Tibial artery (tissue), 4 donors: ENCODE results near the gene SH3GLB1.
A peak's percentile ranks its signal among the peaks of the same experiment; 100 is the strongest.

ENCODE experiments used
- DNase-seq, 2 donors: peaks; one replicate each; pipeline ENCODE4 v3.0.0-alpha.2; 2019
- H3K27ac ChIP-seq, 2 donors: fragments of 200-600 bp; sonication (generic) in 1 of 2; 1 replicate in 1 of 2; 2 replicates in 1 of 2; pipeline ENCODE4 v1.5.1; 2018 to 2019; ENCODE audit warnings: mild to moderate bottlenecking in 1 of 2
- H3K27me3 ChIP-seq, 2 donors: fragments of 200-600 bp; sonication (generic) in 1 of 2; one replicate each; pipeline versions ENCODE4 v1.5.1 to v1.6.0; 2016 to 2019
- H3K36me3 ChIP-seq, 3 donors: fragments of 200-600 bp; sonication (generic) in 2 of 3; one replicate each; pipeline ENCODE4 v1.5.1; 2016 to 2019; ENCODE audit warnings: mild to moderate bottlenecking in 2 of 3
- H3K4me1 ChIP-seq, 4 donors: fragments of 200-600 bp; sonication (generic) in 2 of 4; 1 replicate in 3 of 4; 2 replicates in 1 of 4; pipeline ENCODE4 v1.5.1; 2016 to 2019
- H3K4me3 ChIP-seq, 2 donors: fragments of 200-600 bp; sonication (generic) in 1 of 2; 1 replicate in 1 of 2; 2 replicates in 1 of 2; pipeline ENCODE4 v1.5.1; 2018 to 2019; ENCODE audit warnings: mild to moderate bottlenecking in 2 of 2
- H3K9me3 ChIP-seq, 3 donors: fragments of 200-600 bp; sonication (generic) in 1 of 3; one replicate each; pipeline ENCODE4 v1.5.1; 2016 to 2019
- CTCF ChIP-seq, 2 experiments: fragments of 200-600 bp in 1 of 2; fragments of 450-650 bp in 1 of 2; IDR thresholded peaks; one replicate each; pipeline ENCODE4 v1.5.1; 2017 to 2019; ENCODE audit warnings: antibody characterized with exemption in 2 of 2, mild to moderate bottlenecking in 1 of 2, moderate library complexity in 1 of 2
- intact Hi-C: fragments of 100-400 bp; cut with DNase I; formaldehyde crosslinking; loops from one replicate; pipeline ENCODE4 v1.15.0; 2023; ENCODE audit warnings: low total_unique reads

The SH3GLB1 gene

GRCh38 chr1:86757272-86757984, 53.1 kb downstream of the SH3GLB1 start:
- DNase-seq: peak; percentile 39 to 66
- Histone ChIP-seq H3K9me3 (no peaks in the 10 kb centered on the region), H3K4me3 (no peak overlapping the region), H3K27ac (peak overlapping the region; percentile 42 to 54), H3K36me3 (no peaks in the 10 kb centered on the region), H3K27me3 (no peaks in the 10 kb centered on the region), H3K4me1 (peaks cover 0 to 11% (median 0%) of the 10 kb centered on the region in 4 donors)
- no peak for TF ChIP-seq CTCF (IDR thresholded peaks at IDR 0.05)
- intact Hi-C loops: no loop called here

GRCh38 chr1:86758570-86758969, 54.2 kb downstream of the SH3GLB1 start:
- Histone ChIP-seq H3K9me3 (no peaks in the 10 kb centered on the region), H3K27ac (no peak overlapping the region), H3K36me3 (no peaks in the 10 kb centered on the region), H3K27me3 (no peaks in the 10 kb centered on the region), H3K4me3 (no peak overlapping the region), H3K4me1 (peaks cover 0 to 11% (median 0%) of the 10 kb centered on the region in 4 donors)
- intact Hi-C loops: no loop called here
- DNase-seq: no peak
- TF ChIP-seq CTCF (IDR thresholded peaks at IDR 0.05): no peak

- no peak for DNase-seq
- Histone ChIP-seq H3K4me1 (peaks cover 0 to 11% (median 0%) of the 10 kb centered on the region in 4 donors), H3K9me3 (no peaks in the 10 kb centered on the region), H3K36me3 (no peaks in the 10 kb centered on the region), H3K4me3 (no peak overlapping the region), H3K27ac (no peak overlapping the region), H3K27me3 (no peaks in the 10 kb centered on the region)
- no peak for TF ChIP-seq CTCF (IDR thresholded peaks at IDR 0.05)
- intact Hi-C loops: no loop called here
These were observed 55.8 kb downstream of the SH3GLB1 start for GRCh38 chr1:86760199-86760598.

- Histone ChIP-seq H3K27me3 (no peaks in the 10 kb centered on the region), H3K4me3 (no peak overlapping the region), H3K9me3 (no peaks in the 10 kb centered on the region), H3K27ac (no peak overlapping the region), H3K4me1 (peaks cover 0 to 11% (median 0%) of the 10 kb centered on the region in 4 donors), H3K36me3 (no peaks in the 10 kb centered on the region)
- TF ChIP-seq CTCF (IDR thresholded peaks at IDR 0.05): no peak
- no peak for DNase-seq
- intact Hi-C loops: no loop called here
These were observed 58.0 kb downstream of the SH3GLB1 start for GRCh38 chr1:86762336-86762735.

- Histone ChIP-seq H3K27ac (no peak overlapping the region), H3K27me3 (no peaks in the 10 kb centered on the region), H3K9me3 (no peaks in the 10 kb centered on the region), H3K4me1 (no peaks in the 10 kb centered on the region), H3K36me3 (no peaks in the 10 kb centered on the region), H3K4me3 (no peak overlapping the region)
- DNase-seq: no peak
- no peak for TF ChIP-seq CTCF (IDR thresholded peaks at IDR 0.05)
- intact Hi-C loops: no loop called here
These were observed 60.1 kb downstream of the SH3GLB1 start for GRCh38 chr1:86764523-86764922.
